A673 (cell line): ENCODE results near the gene AFAP1L1.

Source experiments
- CTCF ChIP-seq: fragments of 300-800, 200-600 bp; sonication (generic); conservative IDR thresholded peaks from 2 replicates; pipeline ENCODE4 v1.5.1; 2017; ENCODE audit warnings: low read depth, mild to moderate bottlenecking, antibody characterized with exemption, low read length, moderate library complexity, mixed read lengths
- EZH2 ChIP-seq: fragments of 200-600 bp; sonication (generic); IDR thresholded peaks from 2 replicates; pipeline ENCODE4 v1.6.1; 2017; ENCODE audit warnings: borderline replicate concordance, low read depth, mild to moderate bottlenecking, mixed read lengths, antibody characterized with exemption, low read length; ENCODE audit not compliant: poor library complexity, severe bottlenecking

GRCh38 chr5:149298163-149298562 lies 26.5 kb downstream of the AFAP1L1 start:
- TF ChIP-seq CTCF = no peak
- TF ChIP-seq EZH2 = no peak
